Heart right ventricle (tissue), 16 donors: ENCODE results near the gene GAB2. TPM values are rescaled to one million over a fixed set of nuclear protein-coding genes. Genes with fewer than 3 reads are reported as not detected.

Experiments used
- ATAC-seq, 8 donors: fragments of 200-7000 bp; cut with Tn5 transposase; one replicate each; pipeline ENCODE4 v1.9.1; 2020; ENCODE audit warnings: mild to moderate bottlenecking in 8 of 8, moderate library complexity in 8 of 8, moderate number of reproducible peaks in 1 of 8
- DNase-seq, 2 donors: peaks; one replicate each; pipeline ENCODE4 v3.0.0-alpha.2; 2020
- H3K27ac ChIP-seq, 10 donors: fragments of 200-600 bp; sonication (generic) in 2 of 10; one replicate each; pipeline versions ENCODE4 v1.5.0 to v1.8.0; 2020 to 2022; ENCODE audit warnings: mild to moderate bottlenecking in 3 of 10
- H3K27me3 ChIP-seq, 7 donors: fragments of 200-600 bp; one replicate each; pipeline ENCODE4 v1.8.0; 2021 to 2022; ENCODE audit warnings: mild to moderate bottlenecking in 2 of 7
- H3K36me3 ChIP-seq, 9 donors: fragments of 200-600 bp; sonication (generic) in 1 of 9; one replicate each; pipeline versions ENCODE4 v1.5.0 to v1.8.0; 2020 to 2022; ENCODE audit warnings: mild to moderate bottlenecking in 2 of 9
- H3K4me1 ChIP-seq, 9 donors: fragments of 200-600 bp; sonication (generic) in 1 of 9; one replicate each; pipeline versions ENCODE4 v1.5.0 to v1.8.0; 2020 to 2022; ENCODE audit warnings: mild to moderate bottlenecking in 4 of 9
- H3K4me3 ChIP-seq, 10 donors: fragments of 200-600 bp; sonication (generic) in 2 of 10; one replicate each; pipeline versions ENCODE4 v1.5.0 to v1.8.0; 2020 to 2022; ENCODE audit warnings: mild to moderate bottlenecking in 7 of 10, moderate library complexity in 2 of 10
- H3K9me3 ChIP-seq, 11 donors: fragments of 200-600 bp in 10 of 11; sonication (generic) in 2 of 11; one replicate each; pipeline versions ENCODE4 v1.5.0 to v1.8.0; 2013 to 2022; ENCODE audit warnings: mild to moderate bottlenecking in 2 of 11, control low read depth in 1 of 11, moderate library complexity in 1 of 11
- WGBS, 2 donors: extraction: QIAGEN DNeasy Blood & Tissue Kit; methylation state at CpG; one replicate each; pipeline ENCODE4 v1.1.7; 2013; ENCODE audit warnings: inconsistent platforms in 1 of 2; 5-methylcytosine and 5-hydroxymethylcytosine counted together
- intact Hi-C, 10 donors: fragments of 100-400 bp; cut with DNase I; formaldehyde crosslinking; loops; one replicate each; pipeline versions ENCODE4 v1.11.1 to v1.14.2; 2022
- polyA plus RNA-seq, 2 donors: library from polyadenylated mRNA; stranded (reverse); fragments of 200-250 nt; gene quantifications; one replicate each; pipeline ENCODE4 v1.2.3, GENCODE V29; 2013
- total RNA-seq, 10 donors: library from RNA; stranded (reverse); fragmentation: NEBNext Ultra II Directional in 3 of 10; extraction: Animal tissue kit (Norgen Biotek cat#: 25700) in 3 of 10; gene quantifications; one replicate each; pipeline versions ENCODE4 v1.2.1 to v1.2.4, GENCODE V29; 2021 to 2023
- TF ChIP-seq, protein P1 (sequence below), 9 donors: fragments of 200-600 bp; sonication (generic) in 2 of 9; IDR thresholded peaks; one replicate each; pipeline versions ENCODE4 v1.5.0 to v1.8.0; 2021 to 2022; ENCODE audit warnings: antibody characterized with exemption in 9 of 9, mild to moderate bottlenecking in 5 of 9, moderate library complexity in 1 of 9
- donor health status: Arrhythmogenic right ventricular cardiomyopathy.
- donor health status: ischemic (EF 13 %, LVEDD 7.1; RV severe dilation, severe dysfunction).
- donor health status: healthy with polysubstance abuse.
- donor health status: DM: no; HTN: yes; CAD: no.
- donor health status: DM: no; HTN: no; CAD: no.
- donor health status: ischemic (EF 25% LVEDD 6.9; RV normal size, moderate dysfunction).
- donor health status: ischemic (EF 25% LVEDD 5.7; RV mildly dilated, moderate dysfunction).
- donor health status: healthy.
- donor health status: DM: yes; HTN: yes; CAD: no.
- donor health status: Ischemic cardiomyopathy.
- donor health status: ischemic (EF 35%, LVEDD 5.7; RV mildly dilated, moderate dysfunction).
- donor health status: nonischemic (EF 11% LVEDD 7.7; RV severe dilation, severe dysfunction).
- donor health status: DM: yes; HTN: yes; CAD: no.
- donor health status: PGD.
- donor health status: ischemic (EF 29% LVEDD 5.4; RV normal size, mild dysfunction).
- donor health status: nonischemic (EF 23%, LVEDD 6.1; RV moderate dilation, normal function).

Gene GAB2
- total and polyA plus RNA-seq, 12 donors, result 5.0 to 44.6 (median 27.0) TPM

- DNase-seq (peak; percentile 97 to 98), ATAC-seq (peak; percentile 97 to 98 (median 98))
- no peaks in the 10 kb centered on the region for H3K9me3 ChIP-seq
- no peaks in the 10 kb centered on the region for H3K27me3 ChIP-seq
- peaks cover 6 to 59% (median 36%) of the 10 kb centered on the region in 9 donors for H3K4me1 ChIP-seq
- H3K27ac ChIP-seq, result peak within 1 kb of the TSS; percentile 34 to 90 (median 84)
- H3K4me3 ChIP-seq, result peak within 1 kb of the TSS; percentile 68 to 89 (median 82)
- intact Hi-C loops, result loop anchor here in 5 of 10 donors (2.0 to 5.0 kb wide), 3 partner anchors 46 to 51 kb away; partner anchors contain the start of gene ALG8 (in 3 of the 5)
- peaks cover 0 to 22% (median 0%) of the 10 kb centered on the region in 9 donors for H3K36me3 ChIP-seq
- 0 to 1% methylated on average over 66 to 74 of the region's 74 CpGs for WGBS, 2 donors
- TF ChIP-seq, protein P1, sequence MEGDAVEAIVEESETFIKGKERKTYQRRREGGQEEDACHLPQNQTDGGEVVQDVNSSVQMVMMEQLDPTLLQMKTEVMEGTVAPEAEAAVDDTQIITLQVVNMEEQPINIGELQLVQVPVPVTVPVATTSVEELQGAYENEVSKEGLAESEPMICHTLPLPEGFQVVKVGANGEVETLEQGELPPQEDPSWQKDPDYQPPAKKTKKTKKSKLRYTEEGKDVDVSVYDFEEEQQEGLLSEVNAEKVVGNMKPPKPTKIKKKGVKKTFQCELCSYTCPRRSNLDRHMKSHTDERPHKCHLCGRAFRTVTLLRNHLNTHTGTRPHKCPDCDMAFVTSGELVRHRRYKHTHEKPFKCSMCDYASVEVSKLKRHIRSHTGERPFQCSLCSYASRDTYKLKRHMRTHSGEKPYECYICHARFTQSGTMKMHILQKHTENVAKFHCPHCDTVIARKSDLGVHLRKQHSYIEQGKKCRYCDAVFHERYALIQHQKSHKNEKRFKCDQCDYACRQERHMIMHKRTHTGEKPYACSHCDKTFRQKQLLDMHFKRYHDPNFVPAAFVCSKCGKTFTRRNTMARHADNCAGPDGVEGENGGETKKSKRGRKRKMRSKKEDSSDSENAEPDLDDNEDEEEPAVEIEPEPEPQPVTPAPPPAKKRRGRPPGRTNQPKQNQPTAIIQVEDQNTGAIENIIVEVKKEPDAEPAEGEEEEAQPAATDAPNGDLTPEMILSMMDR (IDR thresholded peaks at IDR 0.05), result no peak
Observed at GRCh38 chr11:78188286-78189173, 229.1 kb downstream of the GAB2 start, which contains the start of the genes KCTD21 and USP35. Gene KCTD21, minus strand, starts transcription at chr11:78188626. Its CDS starts 14,072 bp downstream, at chr11:78174554. Gene USP35, plus strand, starts transcription at chr11:78188919. Its CDS starts 7,327 bp downstream, at chr11:78196246.

DNA sequence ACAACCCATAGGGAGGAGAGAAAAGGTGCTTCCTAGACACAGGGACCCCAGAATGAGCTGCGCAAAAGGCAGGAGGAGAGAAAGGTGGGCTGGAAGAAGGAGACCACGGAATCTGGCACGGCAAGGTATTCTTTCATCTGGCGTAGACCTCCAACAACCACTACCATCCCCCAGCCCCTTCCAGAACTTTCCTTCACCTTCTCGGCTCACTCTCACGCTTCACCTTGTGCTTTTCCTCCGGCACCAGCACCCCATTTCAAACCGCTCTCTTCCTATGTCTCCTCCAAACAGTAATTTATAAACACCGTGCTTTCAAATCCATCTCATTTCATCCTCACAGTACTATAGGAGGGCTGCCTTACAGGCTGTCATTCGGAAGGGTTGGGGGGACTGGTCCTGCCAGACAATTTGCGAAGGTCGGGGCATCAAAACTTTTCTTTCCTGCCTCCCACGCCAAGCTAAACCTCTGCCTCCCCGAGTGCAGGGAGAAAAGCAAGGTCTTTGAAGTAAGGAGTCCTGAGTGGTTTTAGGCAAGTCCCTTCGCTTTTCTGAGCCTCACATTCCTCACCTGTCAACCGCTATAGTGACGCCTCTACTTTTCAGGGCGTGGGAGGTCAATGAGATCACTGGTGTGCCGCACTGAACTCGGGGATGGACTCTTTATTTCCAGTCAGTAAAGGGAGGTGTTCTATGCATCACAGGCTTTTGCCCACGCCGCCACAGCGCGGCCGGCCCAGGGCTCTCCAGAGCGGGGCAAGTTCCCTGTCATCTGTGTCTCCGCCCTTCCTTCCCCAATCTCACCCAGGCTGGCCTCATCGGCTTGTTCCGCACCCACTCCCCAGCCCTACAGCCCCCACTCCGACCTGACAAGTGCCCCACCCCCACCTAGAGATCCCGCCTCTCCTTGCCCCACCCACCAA is 230.0 kb downstream of the GAB2 start:
- intact Hi-C loops, result loop anchor here in 5 of 10 donors (2.0 to 5.0 kb wide), 4 partner anchors 15 to 50 kb away; partner anchors contain the start of gene ALG8 (in 3 of the 5)
- H3K9me3 ChIP-seq, result no peaks in the 10 kb centered on the region
- H3K4me3 ChIP-seq, result peak overlapping the region; percentile 68 to 89 (median 82)
- peaks cover 0 to 31% (median 0%) of the 10 kb centered on the region in 9 donors for H3K36me3 ChIP-seq
- peaks cover 6 to 56% (median 35%) of the 10 kb centered on the region in 9 donors for H3K4me1 ChIP-seq
- H3K27me3 ChIP-seq, result no peaks in the 10 kb centered on the region
- ATAC-seq (peak in 2 of 8 donors; percentile 35 to 58), DNase-seq (no peak)
- H3K27ac ChIP-seq, result peak overlapping the region; percentile 34 to 90 (median 84)
- TF ChIP-seq, protein P1 (IDR thresholded peaks at IDR 0.05), result peak in 1 of 9 donors; percentile 3
- WGBS, 2 donors, result 21 to 23% methylated on average over 31 of the region's 31 CpGs

DNA sequence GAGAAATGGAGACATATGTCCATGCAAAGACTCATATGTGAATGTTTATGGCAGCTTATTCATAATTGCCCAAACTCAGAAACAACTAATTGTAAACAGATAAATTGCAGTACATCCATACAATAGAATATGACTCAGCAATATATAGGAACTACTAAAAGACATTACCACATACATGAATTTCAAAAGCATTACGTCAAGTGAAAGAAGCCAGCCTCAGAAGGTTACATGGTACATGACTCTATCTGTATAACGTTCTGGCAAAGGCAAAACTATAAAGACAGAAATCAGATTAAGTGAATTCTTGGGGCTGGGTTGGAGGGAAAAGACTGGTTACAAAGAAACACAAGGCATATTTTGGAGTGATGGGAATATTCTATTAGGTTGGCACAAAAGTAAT is 236.4 kb downstream of the GAB2 start:
- Histone ChIP-seq H3K4me1 (peaks cover 0 to 25% (median 0%) of the 10 kb centered on the region in 9 donors), H3K36me3 (peaks cover 0 to 47% (median 0%) of the 10 kb centered on the region in 9 donors), H3K4me3 (no peak overlapping the region), H3K9me3 (peaks cover 0 to 5% (median 0%) of the 10 kb centered on the region in 11 donors), H3K27ac (no peak overlapping the region), H3K27me3 (no peaks in the 10 kb centered on the region)
- ATAC-seq, result no peak
- 78 to 89% methylated on average over 2 of the region's 2 CpGs for WGBS, 2 donors
- TF ChIP-seq, protein P1 (IDR thresholded peaks at IDR 0.05), result no peak
- no peak for DNase-seq
- intact Hi-C loops, result no loop called here
